Stimulated activated CD4-positive, alpha-beta T cell treated with anti-CD3 and anti-CD28 coated beads, Interleukin-15, amount 100 ng/mL, for 48 hours (primary cell): ENCODE results near the gene CNTF.

Experiments used
- DNase-seq, 2 donors: peaks; one replicate each; pipeline ENCODE4 v3.0.0-alpha.2; 2020; ENCODE audit warnings: low read depth in 2 of 2

The CNTF gene

DNA sequence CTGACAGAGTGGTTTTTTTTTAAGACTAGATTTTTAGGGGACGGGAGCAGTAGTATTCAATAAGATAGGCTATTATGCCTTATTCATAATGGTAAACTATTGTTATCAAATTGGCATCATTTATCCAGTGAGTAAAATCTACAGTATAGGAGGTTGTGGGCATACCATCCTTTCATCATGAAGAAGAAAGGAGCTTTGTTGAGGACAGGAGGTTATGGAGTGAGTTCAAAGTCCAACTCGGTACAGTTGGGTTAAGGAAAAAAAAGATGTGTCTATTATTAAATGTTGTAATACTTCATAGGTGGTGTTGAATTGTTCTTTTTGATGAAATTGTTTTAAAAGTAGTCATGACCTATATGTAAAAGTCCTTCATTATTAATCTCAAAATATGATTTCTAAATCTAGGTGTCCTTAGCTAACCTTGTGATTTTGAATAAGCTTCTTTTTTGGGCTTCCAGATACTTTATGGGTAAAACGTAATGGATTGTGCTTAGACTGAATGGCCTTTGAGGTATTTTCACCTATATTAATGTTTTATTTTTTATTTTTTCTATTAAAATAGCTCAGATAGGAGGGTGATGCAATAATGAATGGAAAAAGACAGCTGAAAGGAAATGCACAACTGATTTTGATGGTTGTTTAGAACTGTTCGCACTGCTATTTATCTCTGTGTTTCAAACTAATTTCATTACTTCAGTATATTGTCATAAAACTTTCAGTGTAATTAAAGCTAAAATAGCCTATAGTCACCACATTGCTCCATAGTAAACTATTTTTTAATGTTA is 15.3 kb upstream of the CNTF start:
- no peak for DNase-seq

DNA sequence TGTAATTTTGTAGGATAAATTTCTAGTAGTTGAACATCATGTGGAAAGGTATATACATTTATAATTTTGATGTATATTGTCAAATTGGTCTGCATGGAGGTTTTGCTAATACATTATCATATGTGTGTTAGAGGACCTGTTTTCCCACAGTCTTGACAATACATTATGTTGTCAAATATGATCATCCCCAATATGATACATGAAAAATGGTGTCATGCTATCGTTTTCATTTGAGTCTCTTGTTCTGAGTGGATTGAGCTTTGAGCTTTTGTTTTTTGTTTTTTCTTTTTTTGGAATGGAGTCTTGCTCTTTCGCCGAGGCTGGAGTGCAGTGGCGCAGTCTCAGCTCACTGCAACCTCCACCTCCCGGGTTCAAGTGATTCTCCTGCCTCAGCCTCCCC is 14.1 kb upstream of the CNTF start:
- no peak for DNase-seq

DNA sequence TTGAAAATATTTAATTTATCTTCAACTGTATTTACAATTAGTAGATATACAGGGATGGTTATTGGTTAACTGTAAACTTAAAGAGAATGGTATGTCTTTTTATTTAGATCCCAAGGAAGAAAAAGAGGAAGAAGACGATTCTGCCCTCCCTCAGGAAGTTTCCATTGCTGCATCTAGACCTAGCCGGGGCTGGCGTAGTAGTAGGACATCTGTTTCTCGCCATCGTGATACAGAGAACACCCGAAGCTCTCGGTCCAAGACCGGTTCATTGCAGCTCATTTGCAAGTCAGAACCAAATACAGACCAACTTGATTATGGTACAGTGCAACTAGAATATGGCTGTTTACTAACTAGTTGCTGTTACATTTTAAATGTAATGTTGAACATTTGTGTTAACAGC is 12.7 kb upstream of the CNTF start:
- no peak for DNase-seq

DNA sequence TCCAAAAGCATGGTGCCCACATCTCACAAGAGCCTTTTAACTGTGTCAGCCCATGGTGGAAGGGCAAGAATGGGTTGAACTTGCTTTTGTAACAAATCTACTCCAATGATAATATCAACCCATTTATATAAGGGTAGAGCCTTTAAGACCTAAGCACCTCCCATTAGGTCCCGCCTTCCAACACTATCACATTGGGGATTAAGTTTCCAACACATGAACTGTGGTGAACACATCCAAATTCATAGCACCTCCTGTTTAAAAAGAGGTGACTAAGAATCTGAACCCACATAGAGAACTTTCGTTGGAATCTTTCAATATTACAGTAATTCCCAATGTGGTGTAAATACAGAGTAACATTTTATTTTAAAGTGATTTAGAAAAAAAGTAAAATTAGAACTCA is 9.2 kb upstream of the CNTF start:
- DNase-seq = no peak

DNA sequence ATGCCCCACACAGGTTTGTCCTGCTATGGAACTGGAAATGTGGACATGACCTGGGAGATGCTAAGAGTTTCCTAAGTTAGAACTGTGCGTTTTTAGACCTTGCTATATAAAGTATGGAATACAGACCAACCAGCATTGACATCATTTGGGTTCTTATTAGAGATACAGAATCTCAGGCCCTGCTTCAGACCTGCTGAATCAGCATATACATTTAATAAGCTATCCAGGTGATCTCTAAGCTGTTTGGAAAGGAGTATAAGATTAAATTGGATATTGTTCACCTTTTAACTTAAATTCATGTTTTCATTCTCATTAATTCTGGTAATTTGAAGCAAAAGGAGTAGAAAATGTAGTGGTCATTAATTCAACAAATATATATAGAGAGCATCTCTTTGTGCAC is 6.9 kb upstream of the CNTF start:
- DNase-seq = no peak

DNA sequence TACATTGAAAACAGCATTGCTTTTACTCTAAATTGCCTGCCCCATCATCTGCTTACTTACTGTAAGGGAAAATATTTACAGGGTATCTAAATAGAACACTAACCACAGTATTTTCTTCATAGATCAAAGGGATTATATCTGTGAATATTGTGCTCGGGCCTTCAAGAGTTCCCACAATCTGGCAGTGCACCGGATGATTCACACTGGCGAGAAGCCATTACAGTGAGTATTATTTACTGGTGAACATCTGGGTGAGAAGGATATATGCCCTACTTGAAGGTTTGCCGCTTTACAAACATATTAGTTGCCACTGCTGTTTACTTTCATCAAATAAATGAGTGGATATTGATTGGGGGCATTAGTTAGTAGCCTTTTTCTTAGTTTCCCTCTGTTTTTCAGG is 5.9 kb upstream of the CNTF start:
- no peak for DNase-seq

DNA sequence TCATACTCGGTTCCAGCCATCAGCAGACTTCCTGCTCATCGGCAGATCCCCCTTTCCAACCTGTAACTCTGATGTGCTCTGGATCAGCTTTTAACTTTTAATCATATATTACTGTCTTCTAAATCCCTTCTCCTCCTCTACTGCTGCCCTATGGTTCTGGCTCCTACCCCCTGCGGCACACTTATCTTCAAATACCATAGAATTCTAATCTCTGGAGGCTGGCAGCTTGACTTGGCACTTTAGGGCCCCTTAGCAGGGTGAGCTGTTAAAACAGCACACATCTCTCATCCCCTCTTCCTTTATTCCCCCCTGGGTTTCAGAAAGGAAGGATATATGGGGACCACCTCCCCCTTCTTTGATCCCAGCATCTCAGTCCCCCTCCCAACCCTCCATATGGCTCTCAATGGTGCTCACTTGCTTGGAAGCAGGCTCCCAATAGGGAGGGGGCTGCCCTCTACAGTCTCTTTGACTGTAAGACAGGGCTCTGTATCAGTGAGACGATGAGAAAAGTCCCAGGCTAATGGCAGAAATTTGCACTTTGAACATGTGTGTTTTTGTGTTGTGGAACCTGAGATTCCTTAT is 4.4 kb upstream of the CNTF start:
- no peak for DNase-seq

DNA sequence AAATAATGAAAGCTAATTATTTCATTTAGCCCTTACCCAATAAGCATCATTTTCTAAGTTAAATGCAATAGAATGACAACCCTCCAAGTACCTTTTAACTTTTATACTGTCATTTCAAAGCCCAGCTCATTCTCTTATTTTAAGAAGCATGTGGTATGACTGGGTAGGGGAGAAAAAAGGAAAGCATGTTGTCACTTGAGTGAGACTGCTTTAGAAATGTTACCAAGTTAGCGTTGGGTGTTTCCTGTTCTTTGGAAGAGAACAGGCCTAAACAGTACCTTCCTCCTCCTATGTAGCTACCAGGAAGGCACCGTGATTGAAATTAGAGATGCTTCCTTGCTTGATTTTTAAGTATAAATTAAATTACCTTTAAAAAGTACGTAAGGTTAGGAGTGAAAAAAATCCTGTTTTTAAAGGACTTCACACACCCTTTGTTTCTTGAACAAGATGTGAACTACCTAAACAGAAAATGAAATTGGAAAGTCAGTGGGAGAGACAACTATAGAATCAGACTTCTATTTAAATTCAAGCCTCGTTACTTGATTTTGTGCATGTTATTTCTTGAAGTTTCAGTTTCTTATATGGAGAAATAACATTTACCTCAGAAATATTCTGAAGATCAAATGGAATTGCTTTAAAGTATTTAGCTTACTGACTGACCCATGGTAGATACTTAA is 741 bp upstream of the CNTF start:
- DNase-seq = no peak

DNA sequence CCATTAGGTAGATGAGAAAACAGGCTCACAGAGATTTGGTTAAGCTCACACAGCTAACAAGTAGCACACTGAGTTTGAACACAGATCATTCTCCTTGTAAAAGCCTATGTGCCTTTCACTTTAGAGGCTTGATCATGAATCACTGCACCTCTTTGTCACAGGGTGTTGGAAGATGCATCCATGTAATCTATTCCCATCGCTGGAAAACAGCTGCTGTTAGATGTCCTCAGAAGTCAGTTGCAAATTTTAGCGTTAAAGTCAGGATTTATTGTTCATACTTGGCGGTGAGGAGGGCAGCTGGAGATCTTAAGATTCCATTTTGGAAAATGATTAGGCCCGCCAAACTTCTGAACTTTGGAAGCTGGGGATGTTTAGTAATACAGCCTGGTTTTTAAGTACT is 2.6 kb downstream of the CNTF start:
- DNase-seq = no peak

DNA sequence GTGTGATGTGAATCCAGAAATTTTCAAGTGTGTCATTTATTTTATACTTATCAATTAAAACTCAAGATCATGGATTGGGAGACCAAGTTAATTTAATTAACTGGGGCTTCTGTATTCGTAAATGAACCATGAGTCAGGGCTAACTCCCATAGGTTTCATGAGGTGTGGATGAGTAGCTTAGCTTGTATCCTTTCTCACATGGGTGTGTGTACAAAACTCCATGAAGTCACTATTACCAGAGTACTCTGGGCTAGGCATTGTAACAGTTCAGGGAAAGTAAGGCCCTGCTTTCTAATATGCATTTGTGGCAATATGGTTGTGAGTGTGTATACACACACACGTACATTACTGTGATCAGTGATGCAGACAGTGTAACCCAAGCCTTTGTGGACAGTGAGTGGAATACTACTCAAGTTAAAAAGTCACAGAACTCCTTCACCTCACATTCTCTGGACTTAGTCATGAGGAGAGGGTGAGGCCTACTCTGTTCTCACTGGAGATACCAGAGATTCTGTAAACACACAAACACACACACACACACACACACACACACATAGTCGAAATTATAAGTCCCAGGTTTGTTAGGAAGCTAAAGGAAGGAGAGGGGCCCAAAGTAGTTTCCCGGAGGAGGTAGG is 3.5 kb downstream of the CNTF start:
- no peak for DNase-seq

DNA sequence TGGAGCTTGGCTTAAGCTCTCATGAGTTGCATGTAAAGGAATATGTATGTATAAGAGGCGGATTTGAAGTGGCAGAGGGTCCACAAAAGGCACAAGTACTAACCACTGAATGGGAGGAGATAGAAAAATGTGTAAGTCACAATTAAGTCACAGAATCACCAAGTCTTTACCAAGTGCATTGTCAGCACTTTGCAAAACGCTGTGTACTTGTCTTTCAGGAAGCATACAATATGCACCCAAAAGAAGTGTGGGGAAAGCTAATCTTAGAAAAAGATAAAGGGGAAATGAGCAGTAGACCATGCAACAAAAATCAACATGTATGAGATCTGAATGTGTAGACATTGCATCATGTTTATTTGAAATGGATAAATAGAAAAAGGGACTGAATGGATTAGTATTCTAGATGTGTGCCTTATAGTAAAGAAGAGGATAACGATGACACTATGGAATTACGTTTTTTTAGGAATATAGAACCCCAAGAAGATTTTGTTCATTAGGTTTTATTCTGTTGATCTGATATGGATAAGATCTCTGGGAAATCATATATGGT is 4.5 kb downstream of the CNTF start:
- no peak for DNase-seq

DNA sequence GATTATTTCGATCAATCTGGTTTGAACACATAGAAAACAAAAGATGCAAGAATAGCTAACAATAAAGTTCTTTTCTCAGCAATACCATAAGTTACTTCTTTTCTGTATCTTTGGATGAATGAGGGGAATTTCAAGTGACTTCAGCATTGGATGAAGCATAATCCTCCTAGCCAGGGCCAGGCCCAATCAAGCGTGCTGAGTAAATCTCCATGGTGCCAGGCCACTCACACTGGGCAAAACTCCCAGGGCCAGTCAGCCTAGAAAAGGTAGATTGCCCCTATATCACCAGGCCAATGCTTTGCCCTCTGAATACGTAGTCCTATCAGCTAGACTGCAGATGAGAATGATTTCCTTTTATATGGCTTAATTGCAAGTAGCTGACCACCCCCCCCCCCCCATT is 6.0 kb downstream of the CNTF start:
- no peak for DNase-seq

DNA sequence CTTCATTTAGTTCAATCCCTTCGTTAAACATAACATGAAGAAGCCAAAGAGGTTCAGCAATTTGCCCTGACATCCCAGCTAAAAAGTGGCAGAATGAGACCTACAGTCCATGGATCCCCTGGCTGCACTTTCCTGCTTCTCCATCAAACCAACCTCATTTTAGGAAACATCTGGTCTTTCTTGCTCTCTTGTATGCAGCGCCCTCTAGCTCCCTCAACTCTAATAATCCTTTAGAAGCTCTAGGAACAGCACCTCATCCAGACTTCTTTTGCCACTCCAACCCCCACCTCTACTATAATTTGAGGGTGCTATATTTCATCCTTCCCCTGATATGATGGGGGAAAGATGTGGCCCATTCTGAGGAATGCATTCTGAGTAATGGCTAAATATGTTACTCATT is 7.4 kb downstream of the CNTF start:
- DNase-seq = no peak

DNA sequence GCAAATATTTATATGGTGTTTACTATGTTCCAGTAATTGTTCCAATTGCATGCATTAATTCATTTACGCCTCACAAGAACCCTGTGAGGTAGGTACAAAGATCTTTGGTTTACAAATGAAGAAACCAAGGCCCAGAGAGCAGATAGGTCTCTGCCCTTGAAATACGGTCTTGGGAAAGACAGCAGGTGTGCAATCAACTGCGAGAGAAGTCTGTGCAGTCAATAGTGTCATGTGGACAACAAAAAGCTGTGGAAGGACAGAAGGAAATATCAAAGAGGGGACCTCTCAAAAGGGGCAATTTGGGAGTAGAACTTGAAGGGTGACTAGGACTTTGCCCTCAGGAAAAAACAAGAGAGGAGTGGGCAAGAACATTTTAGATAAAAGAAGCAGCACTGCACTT is 8.9 kb downstream of the CNTF start:
- no peak for DNase-seq

DNA sequence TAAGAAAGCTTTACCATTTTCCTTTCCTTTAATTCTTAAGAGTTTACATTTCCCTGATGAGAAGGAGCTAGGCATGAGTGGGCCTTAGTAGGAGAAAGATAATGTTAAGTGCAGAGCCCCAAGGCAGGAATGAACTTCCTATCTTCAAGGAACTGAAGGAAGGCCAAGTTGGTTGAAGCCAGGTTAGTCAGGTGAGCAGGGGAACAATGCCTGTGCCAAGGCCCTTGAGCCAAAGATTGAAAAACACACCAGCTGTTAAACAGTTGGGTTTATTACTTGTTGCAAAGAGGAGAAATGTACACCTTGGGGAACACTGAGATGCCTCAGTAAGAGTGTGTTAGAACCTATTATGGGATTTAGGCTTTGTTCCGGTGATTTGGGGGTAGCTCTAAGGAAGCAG is 10.0 kb downstream of the CNTF start:
- no peak for DNase-seq

DNA sequence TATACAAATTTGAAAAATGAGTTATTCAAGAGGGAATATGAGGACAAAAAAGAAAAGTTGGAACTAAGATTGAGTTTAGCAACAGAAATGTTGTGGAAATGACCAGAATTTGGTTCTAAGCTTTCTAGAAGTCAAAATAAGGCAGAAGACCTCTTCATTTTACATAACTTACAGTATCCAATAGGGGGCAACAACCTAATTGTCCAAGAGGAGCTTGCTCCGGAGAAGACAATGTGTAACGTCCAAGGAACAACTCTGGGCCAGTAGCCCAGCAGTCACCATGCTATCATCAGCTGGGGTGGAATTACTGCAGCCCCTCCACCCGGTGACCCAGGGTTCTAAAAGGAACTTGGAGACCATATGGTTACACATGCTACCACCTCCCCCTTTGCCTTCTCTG is 14.1 kb downstream of the CNTF start:
- DNase-seq = no peak

DNA sequence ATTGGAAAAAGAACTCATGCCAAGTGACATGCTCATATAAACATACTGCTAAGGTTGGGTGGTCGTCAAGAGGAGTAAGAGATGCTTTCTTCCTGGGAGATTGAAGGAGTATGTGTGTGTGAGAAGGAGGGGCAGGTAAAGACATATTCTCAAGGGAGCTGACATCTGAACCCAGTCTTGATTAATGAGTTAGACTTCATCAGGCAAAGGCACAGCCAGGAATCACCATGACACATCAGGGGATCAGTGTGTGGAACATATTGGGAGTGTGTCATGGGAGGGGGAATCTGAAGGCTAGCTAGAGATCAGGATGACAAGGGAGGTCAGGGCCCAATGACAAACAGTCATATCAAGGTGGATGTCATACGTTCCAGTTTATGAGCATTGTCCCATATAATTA is 14.9 kb downstream of the CNTF start:
- DNase-seq = no peak

DNA sequence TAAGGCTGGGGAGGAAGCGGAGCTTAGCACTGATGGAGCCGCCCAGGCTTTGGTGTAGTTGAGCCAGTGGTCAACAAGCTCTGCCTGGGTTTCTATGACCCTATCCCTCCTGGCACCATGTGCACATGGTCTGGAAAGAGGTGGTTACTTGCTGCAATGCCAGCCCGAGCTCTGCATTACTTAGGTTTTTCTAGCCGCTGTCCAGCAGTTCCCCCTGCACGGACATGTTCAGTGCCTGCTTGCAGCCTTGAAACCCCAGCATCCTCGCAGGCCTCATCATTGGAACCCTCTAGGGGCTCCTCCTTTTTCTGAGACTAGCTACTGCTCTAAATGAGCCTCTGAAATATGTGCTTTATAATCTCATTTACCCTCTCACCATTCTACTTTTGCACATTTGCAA is 16.6 kb downstream of the CNTF start:
- no peak for DNase-seq

DNA sequence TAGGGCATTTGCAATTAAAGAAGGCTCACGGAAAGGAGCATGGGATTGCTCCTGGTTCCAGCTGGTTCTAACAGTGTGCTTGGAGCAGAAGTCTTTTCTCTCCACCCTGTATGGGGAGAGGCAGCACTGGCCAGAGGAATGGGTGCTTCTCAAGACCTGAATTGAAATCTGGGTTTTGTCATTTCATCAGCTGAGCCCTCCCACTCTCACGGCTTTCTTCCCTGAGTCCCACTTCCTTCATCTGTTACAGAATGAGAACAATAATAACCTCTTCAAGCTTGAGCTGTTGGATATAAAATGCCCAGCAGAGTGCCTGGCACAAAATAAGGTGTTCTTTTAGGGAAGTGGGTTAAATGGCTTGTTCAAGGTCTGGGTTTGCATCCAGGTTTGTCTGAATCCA is 17.2 kb downstream of the CNTF start:
- no peak for DNase-seq

DNA sequence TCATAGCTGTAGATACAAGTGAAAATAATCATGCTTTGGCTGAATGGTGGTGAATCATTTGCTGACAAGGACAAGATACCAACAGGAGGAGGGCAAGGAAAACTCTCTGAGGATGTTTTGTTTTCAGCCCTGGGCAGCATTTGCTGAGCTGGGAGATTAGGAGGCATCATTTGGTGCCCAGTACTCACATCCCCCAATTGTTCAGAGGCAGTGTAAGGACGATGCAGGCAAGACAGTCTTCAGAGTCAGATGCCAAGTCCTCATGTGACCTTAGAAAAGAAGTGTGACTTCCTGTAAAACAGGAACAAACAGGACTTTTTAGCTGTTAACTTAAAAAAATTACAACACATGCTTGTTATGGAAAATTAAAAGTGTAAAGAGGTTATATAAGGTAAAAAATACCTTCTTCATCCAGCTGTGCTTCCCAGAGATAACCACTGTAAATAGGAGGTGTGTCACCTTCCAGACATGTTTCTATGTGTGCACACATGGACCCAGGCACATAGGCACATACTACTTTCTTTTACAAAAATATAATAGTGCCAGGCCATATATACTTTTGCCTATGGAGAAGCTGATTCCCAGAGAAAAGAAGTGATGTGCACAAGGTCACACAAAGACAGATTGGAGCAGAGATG is 18.0 kb downstream of the CNTF start:
- DNase-seq = no peak

DNA sequence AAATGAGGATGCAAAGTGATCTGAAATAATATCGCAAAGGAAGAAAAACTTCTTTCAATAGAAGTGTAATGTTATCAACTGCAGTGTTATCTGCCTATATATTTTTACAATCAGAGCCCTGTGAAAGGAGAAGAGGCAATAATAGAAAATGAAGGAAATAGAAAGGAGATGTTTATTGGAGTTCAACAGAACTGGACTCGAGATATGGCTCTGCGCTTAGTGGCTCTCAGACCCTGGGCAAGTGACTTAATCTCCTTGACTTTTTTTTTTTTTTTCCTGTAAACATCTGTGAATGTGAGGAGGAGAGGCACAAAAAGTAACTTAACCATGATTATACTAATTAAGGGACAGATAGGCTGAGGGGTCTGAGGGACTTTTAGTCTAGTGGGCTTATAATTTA is 18.9 kb downstream of the CNTF start:
- DNase-seq = no peak
